ENCODE data around the gene LYSET.

- no peak for TF ChIP-seq POLR2AphosphoS5 (IDR thresholded peaks at IDR 0.05; ENCODE audit: borderline replicate concordance, low read depth, low read length)
- TF ChIP-seq EZH2 (IDR thresholded peaks at IDR 0.05), result no peak
- no peak for TF ChIP-seq FOXP2 (optimal IDR thresholded peaks at IDR 0.05; ENCODE audit: control extremely low read depth, extremely low read length, insufficient read depth)
Measured at GRCh38 chr14:93223565-93223964, 38.4 kb downstream of the LYSET start.

Measured in SK-N-MC (cell line).